H1 (cell line): ENCODE results near the gene CCNT2.

Experiments
- CREB1 ChIP-seq: IDR thresholded peaks from 2 replicates; pipeline ENCODE4 v1.6.1; 2012; ENCODE audit warnings: inconsistent platforms
- CTCF ChIP-seq, 3 experiments: IDR thresholded peaks; 1 replicate in 2 of 3; 2 replicates in 1 of 3; pipeline versions ENCODE4 v1.5.1 to v1.6.1; 2011; ENCODE audit warnings: low read length in 3 of 3, mild to moderate bottlenecking in 3 of 3, inconsistent platforms in 2 of 3, low read depth in 1 of 3, moderate library complexity in 1 of 3; ENCODE audit not compliant: insufficient read depth in 1 of 3; ENCODE audit errors: control extremely low read depth in 1 of 3
- HDAC6 ChIP-seq: IDR thresholded peaks from one replicate; pipeline ENCODE4 v1.7.1; 2012; ENCODE audit warnings: low read depth, mild to moderate bottlenecking, inconsistent platforms, low read length, moderate library complexity
- JUND ChIP-seq: IDR thresholded peaks from 2 replicates; pipeline ENCODE4 v1.6.1; 2011; ENCODE audit warnings: mild to moderate bottlenecking, improper control_type of control experiment, low read length
- POLR2A ChIP-seq, 2 experiments: IDR thresholded peaks; 1 replicate in 1 of 2; 2 replicates in 1 of 2; pipeline ENCODE4 v1.6.1; 2011; ENCODE audit warnings: low read depth in 2 of 2, low read length in 2 of 2, mild to moderate bottlenecking in 2 of 2; ENCODE audit errors: control extremely low read depth in 1 of 2
- POLR2AphosphoS5 ChIP-seq: IDR thresholded peaks from 2 replicates; pipeline ENCODE4 v1.6.1; 2011; ENCODE audit warnings: low read depth, low read length
- RXRA ChIP-seq: IDR thresholded peaks from 2 replicates; pipeline ENCODE4 v1.6.1; 2011; ENCODE audit warnings: low read depth, mild to moderate bottlenecking, low read length, moderate library complexity; ENCODE audit not compliant: insufficient read depth
- TAF1 ChIP-seq: IDR thresholded peaks from 2 replicates; pipeline ENCODE4 v1.6.1; 2011; ENCODE audit warnings: mild to moderate bottlenecking, low read depth, low read length

GRCh38 chr2:134917360-134917865 is 1.2 kb upstream of the CCNT2 start:
- TF ChIP-seq RXRA: no peak
- TF ChIP-seq CTCF (IDR thresholded peaks at IDR 0.05; ENCODE audit: control extremely low read depth in 1 of 3, insufficient read depth in 1 of 3, low read depth in 1 of 3, low read length in 3 of 3): no peak
- no peak for TF ChIP-seq POLR2AphosphoS5
- no peak for TF ChIP-seq POLR2A (IDR thresholded peaks at IDR 0.05; ENCODE audit: control extremely low read depth in 1 of 2, low read depth in 2 of 2, low read length in 2 of 2)
- no peak for TF ChIP-seq HDAC6
- TF ChIP-seq TAF1: no peak
- no peak for TF ChIP-seq JUND
- TF ChIP-seq CREB1: no peak
